HepG2 (cell line): ENCODE results near the gene MYORG. TPM values are rescaled to one million over a fixed set of nuclear protein-coding genes. Genes with fewer than 3 reads are reported as not detected.

Experiments used
- AGO2 ChIP-seq: fragments of 200-400 bp; formaldehyde crosslinking; optimal IDR thresholded peaks from 2 replicates; pipeline ENCODE3; 2017; ENCODE audit warnings: mild to moderate bottlenecking, low read depth, low read length, moderate library complexity
- CCDC6 ChIP-seq: sonication (generic); formaldehyde crosslinking; IDR thresholded peaks from 2 replicates; pipeline ENCODE4 v1.8.1; 2022; ENCODE audit warnings: mild to moderate bottlenecking, missing genetic modification reagents, moderate library complexity
- CEBPG ChIP-seq: IDR thresholded peaks from 2 replicates; pipeline ENCODE4 v1.6.1; 2016
- CHD2 ChIP-seq: IDR thresholded peaks from 2 replicates; pipeline ENCODE4 v1.6.1; 2011; ENCODE audit warnings: low read depth, low read length, improper control_type of control experiment
- ELF4 ChIP-seq: sonication (generic); formaldehyde crosslinking; IDR thresholded peaks from 2 replicates; pipeline ENCODE4 v1.5.0; 2020; ENCODE audit warnings: missing genetic modification reagents, mild to moderate bottlenecking, moderate library complexity, borderline replicate concordance
- FLYWCH1 ChIP-seq: sonication (generic); formaldehyde crosslinking; IDR thresholded peaks from 2 replicates; pipeline ENCODE4 v1.8.1; 2023; ENCODE audit warnings: mild to moderate bottlenecking, missing genetic modification reagents
- HNRNPK ChIP-seq: fragments of 200-400 bp; formaldehyde crosslinking; IDR thresholded peaks from 2 replicates; pipeline ENCODE4 v1.6.1; 2018; ENCODE audit warnings: low read length, low read depth, moderate library complexity, mild to moderate bottlenecking; ENCODE audit not compliant: poor library complexity, severe bottlenecking
- JUN ChIP-seq: sonication (generic); formaldehyde crosslinking; IDR thresholded peaks from 2 replicates; pipeline ENCODE4 v1.4.0; 2020; ENCODE audit warnings: mild to moderate bottlenecking, missing genetic modification reagents
- KLF13 ChIP-seq: sonication (generic); formaldehyde crosslinking; IDR thresholded peaks from 2 replicates; pipeline ENCODE4 v1.4.0; 2020; ENCODE audit warnings: mild to moderate bottlenecking, missing genetic modification reagents
- KLF9 ChIP-seq: IDR thresholded peaks from 2 replicates; pipeline ENCODE4 v1.6.1; 2016; ENCODE audit warnings: low read depth
- KMT2B ChIP-seq: IDR thresholded peaks from 2 replicates; pipeline ENCODE4 v1.6.1; 2016; ENCODE audit warnings: missing genetic modification reagents, missing compliant biosample characterization
- NCOA1 ChIP-seq: sonication (generic); formaldehyde crosslinking; IDR thresholded peaks from 2 replicates; pipeline ENCODE4 v1.9.0; 2021; ENCODE audit warnings: missing genetic modification reagents
- NFATC3 ChIP-seq: sonication (generic); formaldehyde crosslinking; IDR thresholded peaks from 2 replicates; pipeline ENCODE4 v1.5.1; 2020; ENCODE audit warnings: mild to moderate bottlenecking, missing genetic modification reagents
- PAX8 ChIP-seq: sonication (generic); formaldehyde crosslinking; IDR thresholded peaks from 2 replicates; pipeline ENCODE4 v1.8.0; 2022; ENCODE audit warnings: mild to moderate bottlenecking, missing genetic modification reagents, borderline replicate concordance
- PLRG1 ChIP-seq: fragments of 450-650 bp; conservative IDR thresholded peaks from 2 replicates; pipeline ENCODE4 v1.6.1; 2016
- RORA ChIP-seq: sonication (generic); formaldehyde crosslinking; IDR thresholded peaks from 2 replicates; pipeline ENCODE4 v1.5.0; 2020; ENCODE audit warnings: mild to moderate bottlenecking, missing genetic modification reagents, moderate library complexity
- TCF7 ChIP-seq: sonication (generic); IDR thresholded peaks from 2 replicates; pipeline ENCODE4 v1.6.1; 2016; ENCODE audit warnings: antibody characterized with exemption, low read depth
- ZFP36L1 ChIP-seq: sonication (generic); formaldehyde crosslinking; IDR thresholded peaks from 2 replicates; pipeline ENCODE4 v1.8.0; 2022; ENCODE audit warnings: mild to moderate bottlenecking, missing genetic modification reagents, moderate library complexity
- ZKSCAN8 ChIP-seq: IDR thresholded peaks from 2 replicates; pipeline ENCODE4 v1.6.1; 2016; ENCODE audit warnings: borderline replicate concordance, missing genetic modification reagents, missing compliant biosample characterization
- ZNF124 ChIP-seq: sonication (generic); formaldehyde crosslinking; IDR thresholded peaks from 2 replicates; pipeline ENCODE4 v1.4.0; 2020; ENCODE audit warnings: missing genetic modification reagents
- ZNF138 ChIP-seq: sonication (generic); formaldehyde crosslinking; IDR thresholded peaks from 2 replicates; pipeline ENCODE4 v1.5.0; 2020; ENCODE audit warnings: mild to moderate bottlenecking, low read depth, missing genetic modification reagents
- ZNF441 ChIP-seq: sonication (generic); formaldehyde crosslinking; IDR thresholded peaks from 2 replicates; pipeline ENCODE4 v1.7.0; 2021; ENCODE audit warnings: missing genetic modification reagents, borderline replicate concordance
- ZNF703 ChIP-seq: sonication (generic); formaldehyde crosslinking; IDR thresholded peaks from 2 replicates; pipeline ENCODE4 v1.5.1; 2020; ENCODE audit warnings: missing genetic modification reagents, mild to moderate bottlenecking, moderate library complexity, borderline replicate concordance
- ZNF83 ChIP-seq: sonication (generic); formaldehyde crosslinking; IDR thresholded peaks from 2 replicates; pipeline ENCODE4 v1.4.0; 2020; ENCODE audit warnings: missing genetic modification reagents, mild to moderate bottlenecking, borderline replicate concordance
- polyA plus RNA-seq, 8 experiments: library from polyadenylated mRNA; depleted of rRNA in 3 of 8; stranded (reverse) in 7 of 8; unstranded in 1 of 8; fragments of >200 nt; fragmentation: Illumina TruSeq in 4 of 8; extraction: Trizol in 4 of 8; gene quantifications; 2 replicates each; pipeline versions ENCODE4 v1.2.1 to v1.2.3, GENCODE V29; 2011 to 2016; ENCODE audit warnings: low read depth in 4 of 8, missing spikeins in 1 of 8, mixed read lengths in 1 of 8; ENCODE audit not compliant: insufficient read depth in 1 of 8
- total RNA-seq, 5 experiments: library from RNA; depleted of rRNA; stranded (reverse); fragments of >200 nt; fragmentation: Illumina TruSeq; extraction: Trizol; gene quantifications; 2 replicates each; pipeline ENCODE4 v1.2.3, GENCODE V29; 2016; ENCODE audit warnings: low read depth in 1 of 5
- TF ChIP-seq, protein P1 (sequence below): sonication (generic); formaldehyde crosslinking; IDR thresholded peaks from 2 replicates; pipeline ENCODE4 v1.8.0; 2022; ENCODE audit warnings: mild to moderate bottlenecking, missing genetic modification reagents, moderate library complexity
- TF ChIP-seq, protein P2 (sequence below): sonication (generic); formaldehyde crosslinking; IDR thresholded peaks from 2 replicates; pipeline ENCODE4 v1.5.1; 2020; ENCODE audit warnings: mild to moderate bottlenecking, missing genetic modification reagents, borderline replicate concordance
- TF ChIP-seq, protein P3 (sequence below): sonication (generic); formaldehyde crosslinking; IDR thresholded peaks from 2 replicates; pipeline ENCODE4 v1.4.0; 2020; ENCODE audit warnings: mild to moderate bottlenecking, low read depth, missing genetic modification reagents
- TF ChIP-seq, protein P4 (sequence below): sonication (generic); formaldehyde crosslinking; conservative IDR thresholded peaks from 2 replicates; pipeline ENCODE4 v1.8.0; 2022; ENCODE audit warnings: low read depth, missing genetic modification reagents

Gene MYORG
- total and polyA plus RNA-seq, 2 of the 13 experiments (the other 11 are each of a cell fraction or from before 2014, with no cell fraction given) = 11.1 to 22.4 TPM

DNA sequence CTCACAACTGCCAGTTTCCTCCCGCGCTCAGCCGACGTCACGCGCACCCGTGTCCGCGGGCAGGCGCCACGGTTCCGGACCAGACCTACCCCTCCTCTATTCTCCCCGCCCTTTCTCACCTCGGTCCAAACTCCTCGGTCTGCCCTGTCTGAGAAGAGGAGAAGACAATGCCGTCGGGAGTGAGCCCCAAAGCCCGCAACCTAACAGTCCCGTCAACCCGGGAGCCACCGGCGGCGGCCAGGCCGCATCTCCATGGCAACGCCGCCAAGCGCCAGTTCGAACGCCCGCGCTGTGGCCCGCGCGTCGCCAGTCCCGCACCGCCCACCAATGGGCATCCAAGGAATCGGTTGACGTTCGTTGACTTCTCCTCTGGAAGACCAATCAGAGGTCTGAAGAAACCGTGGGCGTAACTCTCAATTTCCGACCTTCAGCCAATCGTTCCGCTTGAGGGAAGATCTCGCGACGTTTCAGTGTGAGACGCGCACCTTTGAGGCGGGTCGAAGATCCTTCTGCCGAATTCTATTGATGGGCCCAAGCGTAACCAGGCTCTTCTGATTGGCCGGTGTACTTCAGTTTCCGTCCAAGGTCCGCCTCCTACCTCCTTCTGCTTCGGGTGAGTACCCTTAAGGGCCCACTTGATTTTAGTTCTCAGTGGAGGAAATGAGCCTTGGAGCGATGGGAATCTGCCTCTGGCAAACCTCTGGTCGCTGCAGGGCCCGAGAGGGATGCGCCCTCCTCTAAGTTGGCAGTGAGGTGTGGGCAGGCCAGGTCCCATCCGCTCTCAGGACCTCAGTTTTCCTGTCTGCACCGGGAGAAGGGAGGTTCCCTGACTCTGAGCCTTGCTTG is 47.5 kb downstream of the MYORG start, which contains the start of the genes KIF24 and NUDT2 (continued):
- TF ChIP-seq, protein P1, sequence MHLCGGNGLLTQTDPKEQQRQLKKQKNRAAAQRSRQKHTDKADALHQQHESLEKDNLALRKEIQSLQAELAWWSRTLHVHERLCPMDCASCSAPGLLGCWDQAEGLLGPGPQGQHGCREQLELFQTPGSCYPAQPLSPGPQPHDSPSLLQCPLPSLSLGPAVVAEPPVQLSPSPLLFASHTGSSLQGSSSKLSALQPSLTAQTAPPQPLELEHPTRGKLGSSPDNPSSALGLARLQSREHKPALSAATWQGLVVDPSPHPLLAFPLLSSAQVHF (CRISPR knock-in tag) = no peak
- peak; percentile 92 for TF ChIP-seq CHD2
- TF ChIP-seq, protein P2, sequence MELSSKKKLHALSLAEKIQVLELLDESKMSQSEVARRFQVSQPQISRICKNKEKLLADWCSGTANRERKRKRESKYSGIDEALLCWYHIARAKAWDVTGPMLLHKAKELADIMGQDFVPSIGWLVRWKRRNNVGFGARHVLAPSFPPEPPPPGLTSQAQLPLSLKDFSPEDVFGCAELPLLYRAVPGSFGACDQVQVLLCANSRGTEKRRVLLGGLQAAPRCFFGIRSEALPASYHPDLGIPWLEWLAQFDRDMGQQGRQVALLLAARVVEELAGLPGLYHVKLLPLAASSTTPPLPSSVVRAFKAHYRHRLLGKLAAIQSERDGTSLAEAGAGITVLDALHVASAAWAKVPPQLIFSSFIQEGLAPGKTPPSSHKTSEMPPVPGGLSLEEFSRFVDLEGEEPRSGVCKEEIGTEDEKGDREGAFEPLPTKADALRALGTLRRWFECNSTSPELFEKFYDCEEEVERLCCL (CRISPR knock-in tag) = no peak
- TF ChIP-seq ZNF703 (CRISPR knock-in tag) = no peak
- TF ChIP-seq KLF13 (CRISPR knock-in tag) = no peak
- no peak for TF ChIP-seq KLF9 (CRISPR knock-in tag)
- TF ChIP-seq FLYWCH1 (CRISPR knock-in tag) = no peak
- no peak for TF ChIP-seq ZNF83 (CRISPR knock-in tag)
- TF ChIP-seq PLRG1 = no peak
- no peak for TF ChIP-seq AGO2
- TF ChIP-seq ZNF441 (CRISPR knock-in tag) = no peak
- TF ChIP-seq, protein P3, sequence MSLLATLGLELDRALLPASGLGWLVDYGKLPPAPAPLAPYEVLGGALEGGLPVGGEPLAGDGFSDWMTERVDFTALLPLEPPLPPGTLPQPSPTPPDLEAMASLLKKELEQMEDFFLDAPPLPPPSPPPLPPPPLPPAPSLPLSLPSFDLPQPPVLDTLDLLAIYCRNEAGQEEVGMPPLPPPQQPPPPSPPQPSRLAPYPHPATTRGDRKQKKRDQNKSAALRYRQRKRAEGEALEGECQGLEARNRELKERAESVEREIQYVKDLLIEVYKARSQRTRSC (CRISPR knock-in tag) = no peak
- no peak for TF ChIP-seq JUN
- TF ChIP-seq ZKSCAN8 (CRISPR knock-in tag) = no peak; the same call in 1 of the 2 replicates
- 0 out of 2 replicates have a peak, but pooled peaks have one; percentile 11 for TF ChIP-seq CCDC6
- TF ChIP-seq HNRNPK = no peak
- TF ChIP-seq NFATC3 (CRISPR knock-in tag) = no peak
- no peak for TF ChIP-seq PAX8 (CRISPR knock-in tag)
- no peak for TF ChIP-seq ZNF138 (CRISPR knock-in tag)
- no peak for TF ChIP-seq RORA
- TF ChIP-seq, protein P4, sequence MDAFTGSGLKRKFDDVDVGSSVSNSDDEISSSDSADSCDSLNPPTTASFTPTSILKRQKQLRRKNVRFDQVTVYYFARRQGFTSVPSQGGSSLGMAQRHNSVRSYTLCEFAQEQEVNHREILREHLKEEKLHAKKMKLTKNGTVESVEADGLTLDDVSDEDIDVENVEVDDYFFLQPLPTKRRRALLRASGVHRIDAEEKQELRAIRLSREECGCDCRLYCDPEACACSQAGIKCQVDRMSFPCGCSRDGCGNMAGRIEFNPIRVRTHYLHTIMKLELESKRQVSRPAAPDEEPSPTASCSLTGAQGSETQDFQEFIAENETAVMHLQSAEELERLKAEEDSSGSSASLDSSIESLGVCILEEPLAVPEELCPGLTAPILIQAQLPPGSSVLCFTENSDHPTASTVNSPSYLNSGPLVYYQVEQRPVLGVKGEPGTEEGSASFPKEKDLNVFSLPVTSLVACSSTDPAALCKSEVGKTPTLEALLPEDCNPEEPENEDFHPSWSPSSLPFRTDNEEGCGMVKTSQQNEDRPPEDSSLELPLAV (CRISPR knock-in tag) = no peak
- TF ChIP-seq ZNF124 (CRISPR knock-in tag) = no peak
- no peak for TF ChIP-seq TCF7
- no peak for TF ChIP-seq ELF4 (CRISPR knock-in tag)
- no peak for TF ChIP-seq NCOA1 (CRISPR knock-in tag)
- TF ChIP-seq CEBPG = no peak
- peak; percentile 80; the same call in 1 of the 2 replicates for TF ChIP-seq KMT2B (CRISPR knock-in tag)
- peak; percentile 24; the same call in 1 of the 2 replicates for TF ChIP-seq ZFP36L1 (CRISPR knock-in tag)
